Fibroblast of villous mesenchyme (primary cell): Measurements from ENCODE around the gene FAM193B. TPM values are rescaled to one million over a fixed set of nuclear protein-coding genes. Genes with fewer than 3 reads are reported as not detected.

Experiments
- DNase-seq: peaks from one replicate; pipeline ENCODE4 v3.0.0-alpha.2; 2010; ENCODE audit warnings: low read depth
- H3K4me3 ChIP-seq: 2 replicates; pipeline ENCODE4 v1.5.1; 2011; ENCODE audit warnings: low read depth, mild to moderate bottlenecking, low read length
- CTCF ChIP-seq: IDR thresholded peaks from 2 replicates; pipeline ENCODE4 v1.5.1; 2012; ENCODE audit warnings: low read depth, mild to moderate bottlenecking, low read length; ENCODE audit not compliant: insufficient read depth
- total RNA-seq: library from RNA; depleted of rRNA; stranded (reverse); fragments of >200 nt; gene quantifications from 2 replicates; pipeline ENCODE4 v1.2.3, GENCODE V29; 2012

FAM193B gene
- total RNA-seq, 1 donor = 26.3 TPM

DNA sequence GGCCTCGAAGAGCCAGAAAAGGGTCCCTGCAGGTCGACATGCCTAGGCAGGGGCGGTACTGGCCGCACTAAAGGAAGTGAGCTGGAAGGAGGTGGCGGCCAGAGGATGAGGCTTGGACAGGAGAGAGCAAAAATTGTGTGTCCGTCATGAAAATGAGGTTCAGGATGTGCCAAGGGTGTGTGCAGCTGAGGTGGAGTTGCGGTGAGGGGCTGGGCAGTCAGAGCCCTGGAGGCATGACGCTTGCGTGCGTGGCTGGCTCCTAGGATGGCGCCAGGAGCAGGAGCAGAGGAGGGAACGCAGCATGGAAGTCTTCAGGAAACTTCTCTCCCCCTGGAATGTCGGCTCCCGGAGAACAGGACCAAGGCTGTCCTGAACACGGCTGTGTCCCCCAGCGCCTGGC is 51.5 kb downstream of the FAM193B start:
- no peak overlapping the region for H3K4me3 ChIP-seq
- no peak for TF ChIP-seq CTCF
- no peak for DNase-seq

- H3K4me3 ChIP-seq = no peak overlapping the region
- TF ChIP-seq CTCF = no peak
- no peak for DNase-seq
Measured at GRCh38 chr5:177501874-177502678, 52.3 kb downstream of the FAM193B start.

DNA sequence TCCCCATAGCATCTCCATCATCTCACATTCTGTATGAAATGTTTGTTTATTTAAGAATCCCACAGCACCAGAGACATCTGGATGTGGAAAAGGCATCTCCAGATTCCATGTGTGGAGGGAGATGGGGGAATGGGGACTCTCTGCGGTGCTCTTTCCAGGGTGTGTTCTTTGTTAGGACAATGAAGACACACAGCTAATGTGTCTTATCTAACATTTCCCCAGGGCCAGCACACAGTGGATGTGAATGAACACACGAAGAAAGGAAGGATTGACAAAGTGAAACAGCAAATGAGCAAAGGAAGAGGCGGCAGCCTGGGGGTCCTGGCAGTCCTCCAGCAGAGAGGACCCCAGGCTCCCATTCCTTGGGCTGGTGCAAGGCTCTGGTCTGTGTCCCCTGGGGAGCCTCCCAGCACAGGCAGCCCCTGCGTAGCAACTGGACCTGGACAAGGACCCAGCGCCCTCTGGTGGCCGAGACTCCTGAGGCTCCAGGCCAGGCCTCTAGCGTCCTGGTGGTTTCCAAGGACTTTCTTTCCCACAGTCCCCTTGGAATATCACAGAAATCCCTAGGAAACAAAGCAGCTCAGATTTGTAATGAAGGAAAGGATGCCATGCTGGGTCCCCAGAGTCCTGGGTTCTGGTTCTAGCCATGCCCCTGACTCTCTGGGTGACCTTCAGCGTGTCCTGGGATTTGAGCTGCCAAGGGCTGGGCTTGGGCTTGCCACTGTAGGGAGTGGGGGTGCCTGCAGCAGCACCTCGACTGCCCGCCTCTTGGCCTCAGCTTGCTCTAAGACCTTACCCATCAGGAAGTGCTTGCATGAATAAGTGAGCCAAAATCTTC is 53.5 kb downstream of the FAM193B start:
- no peak overlapping the region for H3K4me3 ChIP-seq
- DNase-seq = peak; percentile 87
- TF ChIP-seq CTCF = peak; percentile 96

- no peak for DNase-seq
- TF ChIP-seq CTCF = no peak
- no peak overlapping the region for H3K4me3 ChIP-seq
Measured at GRCh38 chr5:177499842-177500241, 54.5 kb downstream of the FAM193B start.

DNA sequence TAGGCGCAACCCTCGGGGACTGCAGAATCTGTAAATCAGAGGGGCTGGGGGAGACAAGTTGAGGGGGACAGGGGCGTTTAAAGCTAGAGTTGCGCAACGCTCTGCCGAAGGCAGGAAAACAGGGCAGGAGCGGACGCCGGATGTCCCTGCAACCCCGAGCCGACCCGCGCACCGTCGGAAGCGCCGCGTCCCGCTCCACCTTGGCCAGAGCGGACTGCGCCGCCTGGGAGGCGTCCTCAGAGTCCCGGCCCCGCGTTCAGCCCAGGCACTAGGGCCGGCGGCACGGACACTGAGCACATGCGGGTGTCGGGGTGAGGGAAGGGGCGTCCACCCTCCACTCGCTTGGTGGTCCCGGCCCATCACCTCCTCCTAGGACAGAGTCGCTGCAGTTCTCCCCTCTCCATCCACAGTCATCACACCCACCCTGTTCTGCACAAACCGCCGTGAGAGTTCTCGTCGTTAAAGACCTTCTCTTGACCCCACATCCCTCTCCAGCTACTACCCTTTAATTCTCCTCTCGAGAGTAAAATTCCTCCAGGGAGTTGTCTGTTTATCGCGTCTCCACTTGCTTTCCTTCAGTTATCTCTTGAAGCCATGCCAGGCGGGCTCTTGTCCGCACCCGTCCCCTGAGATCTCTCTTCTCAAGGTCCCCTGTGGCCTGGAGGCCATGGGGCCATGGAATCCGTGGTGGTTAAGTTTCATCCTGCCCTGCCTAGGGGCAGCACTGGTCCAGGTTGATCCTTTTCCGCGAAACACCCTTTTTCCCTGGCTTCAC is 56.2 kb downstream of the FAM193B start:
- H3K4me3 ChIP-seq = peak overlapping the region; percentile 90
- DNase-seq = peak; percentile 28
- no peak for TF ChIP-seq CTCF

DNA sequence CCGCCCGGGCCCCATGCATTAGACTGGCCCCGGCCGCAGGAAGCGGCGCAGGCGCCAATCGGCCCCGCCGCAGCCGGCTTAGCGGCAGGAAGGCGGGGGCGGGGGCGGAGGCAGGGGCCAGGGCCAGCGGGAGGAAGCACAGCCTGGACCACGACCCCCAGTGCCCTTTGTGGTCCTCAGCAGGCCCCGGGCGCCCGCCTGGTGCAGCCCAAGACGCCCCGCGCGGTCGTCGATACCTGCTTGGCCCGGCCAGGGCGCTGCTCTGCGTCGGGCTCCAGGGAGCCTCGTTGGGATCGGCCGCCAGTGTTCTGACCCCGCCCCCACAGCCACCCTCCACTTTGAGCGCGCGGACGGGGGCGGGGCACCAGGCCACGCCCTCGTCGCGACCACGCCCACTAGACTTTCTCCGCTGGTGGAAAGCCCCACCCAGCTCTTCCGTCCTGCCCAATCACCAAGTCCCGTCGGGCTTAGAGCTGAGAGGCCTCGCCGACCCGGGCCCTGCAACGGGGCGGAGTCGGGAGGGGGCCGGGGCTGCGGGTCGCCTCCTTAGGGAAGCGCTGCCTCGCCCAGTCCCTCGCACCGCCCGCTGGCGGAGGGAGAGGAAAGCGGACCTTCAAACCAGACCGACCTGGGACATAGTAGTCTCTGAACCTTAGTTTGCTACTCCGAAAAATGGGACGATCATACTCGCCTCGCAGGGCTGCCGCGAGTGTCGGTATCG is 56.9 kb downstream of the FAM193B start, which contains the start of gene PDLIM7:
Gene PDLIM7 (minus strand): TSS at position 313 of the 721 bp plus-strand sequence. CDS start 1,092 bp downstream, outside the sequence.
- peak; percentile 19 for TF ChIP-seq CTCF
- DNase-seq = peak; percentile 99
- peak within 1 kb of the TSS; percentile 90 for H3K4me3 ChIP-seq
